ENCODE results near the gene IAH1. TPM values are rescaled to one million over a fixed set of nuclear protein-coding genes. Genes with fewer than 3 reads are reported as not detected.

IAH1 gene, protein sequence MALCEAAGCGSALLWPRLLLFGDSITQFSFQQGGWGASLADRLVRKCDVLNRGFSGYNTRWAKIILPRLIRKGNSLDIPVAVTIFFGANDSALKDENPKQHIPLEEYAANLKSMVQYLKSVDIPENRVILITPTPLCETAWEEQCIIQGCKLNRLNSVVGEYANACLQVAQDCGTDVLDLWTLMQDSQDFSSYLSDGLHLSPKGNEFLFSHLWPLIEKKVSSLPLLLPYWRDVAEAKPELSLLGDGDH
- total RNA-seq, result 100 to 1,000 TPM in 3 of 9 donors, 10 to 100 TPM in 6; 61.9 to 203 (median 88.7) TPM
- 100 to 1,000 TPM in 1 of 3 donors, 10 to 100 TPM in 2; 74.4 to 172 (median 77.4) TPM for polyA plus RNA-seq
- long read RNA-seq, donor 1, transcript IAH1-215 (6 exons, 1,266 nt), result major isoform, 47 of 51 reads
- long read RNA-seq, donor 1, partial matches to known transcripts, result 0 of 51 reads
- long read RNA-seq, donor 1, other reads (novel, unspliced or antisense), result 0 of 51 reads
- long read RNA-seq, donor 2, transcript IAH1-215 (6 exons, 1,266 nt), result major isoform, 39 of 42 reads
- long read RNA-seq, donor 2, partial matches to known transcripts, result 0 of 42 reads
- long read RNA-seq, donor 2, other reads (novel, unspliced or antisense), result 0 of 42 reads
- long read RNA-seq, donor 3, transcript IAH1-215 (6 exons, 1,266 nt), result major isoform, 22 of 29 reads
- long read RNA-seq, donor 3, partial matches to known transcripts, result 5 of 29 reads
- long read RNA-seq, donor 3, other reads (novel, unspliced or antisense), result 0 of 29 reads
- long read RNA-seq, donor 4, transcript IAH1-202 (5 exons, 2,137 nt), result minor isoform, 10 of 120 reads
- long read RNA-seq, donor 4, transcript IAH1-215 (6 exons, 1,266 nt), result major isoform, 84 of 120 reads
- long read RNA-seq, donor 4, partial matches to known transcripts, result 1 of 120 reads
- long read RNA-seq, donor 4, other reads (novel, unspliced or antisense), result 21 of 120 reads
- long read RNA-seq, donor 5, transcript IAH1-215 (6 exons, 1,266 nt), result major isoform, 100 of 120 reads
- long read RNA-seq, donor 5, transcript IAH1-202 (5 exons, 2,137 nt), result minor isoform, 8 of 120 reads
- long read RNA-seq, donor 5, partial matches to known transcripts, result 2 of 120 reads
- long read RNA-seq, donor 5, other reads (novel, unspliced or antisense), result 8 of 120 reads
- long read RNA-seq, donor 6, transcript IAH1-202 (5 exons, 2,137 nt), result minor isoform, 9 of 62 reads
- long read RNA-seq, donor 6, transcript IAH1-215 (6 exons, 1,266 nt), result major isoform, 44 of 62 reads
- long read RNA-seq, donor 6, partial matches to known transcripts, result 5 of 62 reads
- long read RNA-seq, donor 6, other reads (novel, unspliced or antisense), result 2 of 62 reads
- long read RNA-seq, donor 7, transcript IAH1-215 (6 exons, 1,266 nt), result major isoform, 11 of 13 reads
- long read RNA-seq, donor 7, partial matches to known transcripts, result 0 of 13 reads
- long read RNA-seq, donor 7, other reads (novel, unspliced or antisense), result 0 of 13 reads
- long read RNA-seq, donor 8, transcript IAH1-202 (5 exons, 2,137 nt), result minor isoform, 9 of 1,192 reads
- long read RNA-seq, donor 8, transcript IAH1-215 (6 exons, 1,266 nt), result major isoform, 33 of 1,192 reads
- long read RNA-seq, donor 8, partial matches to known transcripts, result 1,143 of 1,192 reads
- long read RNA-seq, donor 8, other reads (novel, unspliced or antisense), result 5 of 1,192 reads
- long read RNA-seq, donor 9, transcript IAH1-215 (6 exons, 1,266 nt), result major isoform, 30 of 39 reads
- long read RNA-seq, donor 9, partial matches to known transcripts, result 6 of 39 reads
- long read RNA-seq, donor 9, other reads (novel, unspliced or antisense), result 0 of 39 reads
- long read RNA-seq, donor 10, transcript IAH1-215 (6 exons, 1,266 nt), result major isoform, 8 of 9 reads
- long read RNA-seq, donor 10, partial matches to known transcripts, result 0 of 9 reads
- long read RNA-seq, donor 10, other reads (novel, unspliced or antisense), result 0 of 9 reads

DNA sequence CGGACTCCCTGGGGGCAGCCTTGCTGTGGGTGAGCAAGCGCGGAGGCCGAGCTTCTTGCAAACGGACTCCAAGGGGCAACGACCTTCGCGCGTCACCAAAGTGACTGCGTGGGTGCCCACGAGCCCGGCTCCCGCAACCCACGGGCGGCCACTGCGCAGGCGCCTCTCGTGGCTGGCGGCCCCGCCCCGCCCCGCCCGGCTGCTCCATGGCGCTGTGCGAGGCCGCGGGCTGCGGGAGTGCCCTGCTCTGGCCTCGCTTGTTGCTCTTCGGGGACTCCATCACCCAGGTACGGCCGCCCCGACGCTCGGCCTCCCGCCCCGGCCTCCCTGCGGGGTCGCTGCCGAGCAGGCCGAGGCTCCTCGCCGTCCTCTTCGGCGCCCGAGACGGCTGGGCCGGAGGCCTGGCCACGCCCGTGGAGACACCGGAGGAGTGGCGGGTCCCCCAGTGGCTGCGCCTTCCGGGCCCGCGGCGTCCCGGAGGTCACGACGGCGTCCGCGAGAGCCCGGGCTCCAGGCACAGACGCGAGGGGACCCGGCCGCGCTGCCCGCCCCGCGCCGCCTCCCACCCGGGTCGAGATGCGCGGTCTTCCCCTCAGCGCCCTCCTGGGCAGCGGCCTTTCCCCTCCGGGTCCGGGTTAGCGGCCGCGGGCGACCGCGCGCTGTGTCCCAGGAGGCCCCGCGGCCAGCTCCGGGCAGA, at the start of gene IAH1:
Gene IAH1 (plus strand): TSS at position 191 of the 697 bp plus-strand sequence. CDS start 16 bp downstream, at position 207.
- peaks cover 7 to 24% of the 10 kb centered on the region in 2 donors for H3K4me1 ChIP-seq (replicated peaks in 1 of 2)
- H3K4me3 ChIP-seq, result peak within 1 kb of the TSS; percentile 19 to 73 (median 64)
- TF ChIP-seq POLR2A (IDR thresholded peaks at IDR 0.05), result peak; percentile 46 to 55
- TF ChIP-seq, protein P1, sequence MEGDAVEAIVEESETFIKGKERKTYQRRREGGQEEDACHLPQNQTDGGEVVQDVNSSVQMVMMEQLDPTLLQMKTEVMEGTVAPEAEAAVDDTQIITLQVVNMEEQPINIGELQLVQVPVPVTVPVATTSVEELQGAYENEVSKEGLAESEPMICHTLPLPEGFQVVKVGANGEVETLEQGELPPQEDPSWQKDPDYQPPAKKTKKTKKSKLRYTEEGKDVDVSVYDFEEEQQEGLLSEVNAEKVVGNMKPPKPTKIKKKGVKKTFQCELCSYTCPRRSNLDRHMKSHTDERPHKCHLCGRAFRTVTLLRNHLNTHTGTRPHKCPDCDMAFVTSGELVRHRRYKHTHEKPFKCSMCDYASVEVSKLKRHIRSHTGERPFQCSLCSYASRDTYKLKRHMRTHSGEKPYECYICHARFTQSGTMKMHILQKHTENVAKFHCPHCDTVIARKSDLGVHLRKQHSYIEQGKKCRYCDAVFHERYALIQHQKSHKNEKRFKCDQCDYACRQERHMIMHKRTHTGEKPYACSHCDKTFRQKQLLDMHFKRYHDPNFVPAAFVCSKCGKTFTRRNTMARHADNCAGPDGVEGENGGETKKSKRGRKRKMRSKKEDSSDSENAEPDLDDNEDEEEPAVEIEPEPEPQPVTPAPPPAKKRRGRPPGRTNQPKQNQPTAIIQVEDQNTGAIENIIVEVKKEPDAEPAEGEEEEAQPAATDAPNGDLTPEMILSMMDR (IDR thresholded peaks at IDR 0.05), result no peak
- no peaks in the 10 kb centered on the region for H3K9me3 ChIP-seq (replicated peaks in 1 of 3)
- peak within 1 kb of the TSS; percentile 3 to 91 (median 82) for H3K27ac ChIP-seq
- 0% methylated on average over 32 to 91 of the region's 91 CpGs; no CpG with 5 or more reads in 1 of the 4 donors for WGBS, 4 donors
- no peaks in the 10 kb centered on the region for H3K36me3 ChIP-seq (replicated peaks in 1 of 2)
- peak; percentile 55 to 80 (median 70) for DNase-seq
- intact Hi-C loops (cut with DNase I), result loop anchor here in 1 of 2 donors (10.0 kb wide), 1 partner anchor 60 kb away; no protein-coding TSS in a partner anchor
- H3K27me3 ChIP-seq, result no peaks in the 10 kb centered on the region

DNA sequence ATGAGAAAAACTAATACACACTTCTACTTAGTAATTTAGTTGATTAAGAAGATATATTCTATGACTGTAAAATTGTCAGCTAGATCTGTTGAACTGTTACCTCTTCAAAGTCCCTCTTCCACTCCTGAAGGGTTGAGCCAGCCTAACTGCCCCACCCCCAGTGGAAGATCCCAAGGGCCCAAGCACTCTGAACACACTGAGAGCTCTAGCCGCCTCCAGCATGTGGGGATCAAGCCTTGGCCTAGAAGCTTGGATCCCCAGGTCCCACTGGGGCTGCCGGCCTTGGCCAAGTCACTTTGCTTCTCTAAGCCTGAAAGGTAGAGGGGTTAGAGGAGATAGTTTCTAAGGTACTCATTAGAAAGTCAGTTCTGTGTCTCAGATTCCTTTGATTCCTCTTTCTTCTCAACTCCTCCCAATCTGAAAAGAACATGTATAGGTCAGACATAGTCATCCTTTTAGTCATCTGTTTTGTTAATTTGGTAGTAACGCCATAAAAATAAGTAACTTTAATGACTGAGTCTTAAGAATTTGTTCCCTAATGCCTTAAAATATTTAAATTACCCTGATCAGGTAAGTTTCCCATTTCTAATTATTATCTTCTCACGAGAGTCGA, 45.3 kb upstream of the IAH1 start:
- 77 to 83% (median 78%) methylated on average over 5 of the region's 5 CpGs for WGBS, 4 donors
- Histone ChIP-seq H3K36me3 (replicated peaks in 1 of 2) (peaks cover 0 to 31% of the 10 kb centered on the region in 2 donors), H3K27me3 (no peaks in the 10 kb centered on the region), H3K9me3 (replicated peaks in 1 of 3) (no peaks in the 10 kb centered on the region), H3K27ac (no peak overlapping the region), H3K4me1 (replicated peaks in 1 of 2) (peaks cover 4 to 24% of the 10 kb centered on the region in 2 donors), H3K4me3 (no peak overlapping the region)
- TF ChIP-seq POLR2A (IDR thresholded peaks at IDR 0.05), result no peak
- TF ChIP-seq, protein P1 (IDR thresholded peaks at IDR 0.05), result no peak
- intact Hi-C loops (cut with DNase I), result no loop called here
- no peak for DNase-seq
